Measurements from ENCODE around the gene FRMD5.

- TF ChIP-seq POLR2AphosphoS5 (IDR thresholded peaks at IDR 0.05; ENCODE audit: low read depth, low read length) = no peak
- TF ChIP-seq SIN3A (IDR thresholded peaks at IDR 0.05; ENCODE audit: borderline replicate concordance, insufficient read depth, low read length) = no peak
- TF ChIP-seq TAF1 (IDR thresholded peaks at IDR 0.05; ENCODE audit: borderline replicate concordance, insufficient read depth, low read length) = no peak
- TF ChIP-seq REST (IDR thresholded peaks at IDR 0.05; ENCODE audit: insufficient read depth in 1 of 2, low read depth in 2 of 2, low read length in 2 of 2) = no peak
- TF ChIP-seq FOXP2 (optimal IDR thresholded peaks at IDR 0.05; ENCODE audit: borderline replicate concordance, extremely low read depth, extremely low read length, insufficient read depth) = no peak
Observed at GRCh38 chr15:44145495-44145894, 49.6 kb downstream of the FRMD5 start.

All from PFSK-1 (cell line).